ENCODE data around the gene CNKSR3.

- TF ChIP-seq POLR2AphosphoS5 (IDR thresholded peaks at IDR 0.05; ENCODE audit: low read depth, low read length) = no peak
- no peak for TF ChIP-seq POLR2A (IDR thresholded peaks at IDR 0.05; ENCODE audit: low read depth, low read length)
Observed at GRCh38 chr6:154373971-154374370, 136.5 kb downstream of the CNKSR3 start.
